HCT116 (cell line): Measurements from ENCODE around the gene CFAP61. TPM values are rescaled to one million over a fixed set of nuclear protein-coding genes. Genes with fewer than 3 reads are reported as not detected.
"Not testable (repeated sequence)": the region's sequence is repeated elsewhere in the genome, so short reads cannot be mapped to it uniquely, and the experiment has no call there.

ENCODE experiments used
- ATAC-seq: fragments of 200-7000 bp; cut with Tn5 transposase; 2 replicates; pipeline ENCODE4 v1.9.1; 2020; ENCODE audit warnings: mild to moderate bottlenecking, moderate library complexity
- BruUV-seq: library from RNA; stranded (reverse); fragments of 400-500 nt; replicated peaks from 2 replicates; lab custom pipeline; 2021; lab: Mats Ljungman, UMichigan
- CTCF ChIA-PET: fragments of 300-600 bp; sonication (Branson Sonifier 250); formaldehyde crosslinking; loops from one replicate; lab custom pipeline; 2021; ENCODE audit warnings: antibody characterized with exemption; lab: Charles Lee
- POLR2A ChIA-PET: fragments of 300-600, 350-600 bp; sonication (Branson Sonifier 250); formaldehyde crosslinking; loops from one replicate; lab custom pipeline; 2021; ENCODE audit warnings: antibody characterized with exemption; lab: Charles Lee
- RAD21 ChIA-PET, 2 experiments: fragments of 300-600 bp; sonication (Branson Sonifier 250); formaldehyde crosslinking; loops; one replicate each; lab custom pipeline; 2023; ENCODE audit warnings: low total read pairs in 2 of 2; ENCODE audit not compliant: uncharacterized antibody in 2 of 2, unreplicated experiment in 2 of 2, low non-redundant PET in 1 of 2; lab: Charles Lee
- DNase-seq: peaks from one replicate; pipeline ENCODE4 v3.0.0-alpha.2; 2010; ENCODE audit warnings: low read depth, low spot score
- H2AFZ ChIP-seq: fragments of 200-600 bp; shearing (Covaris generic), sonication (generic); 2 replicates; pipeline ENCODE4 v1.6.1; 2017; ENCODE audit warnings: low read depth, mixed run types, mixed read lengths, antibody characterized with exemption, low read length; ENCODE audit not compliant: poor library complexity, severe bottlenecking
- H3K27ac ChIP-seq: 2 replicates; pipeline ENCODE4 v1.5.1; 2012; ENCODE audit warnings: low read depth, low read length
- H3K27me3 ChIP-seq: fragments of 200-600 bp; sonication (generic); 2 replicates; pipeline ENCODE4 v1.6.1; 2016; ENCODE audit warnings: mixed run types, low read length, mixed read lengths; ENCODE audit not compliant: insufficient read depth
- H3K36me3 ChIP-seq, 2 experiments: fragments of 200-500 bp in 1 of 2; fragments of 200-600 bp in 1 of 2; sonication (Bioruptor generic) in 1 of 2; sonication (generic) in 1 of 2; 2 replicates each; pipeline versions ENCODE4 v1.5.1 to v1.6.1; 2014 to 2016; ENCODE audit warnings: low read length in 2 of 2, inconsistent platforms in 1 of 2, mixed read lengths in 1 of 2, mixed run types in 1 of 2; ENCODE audit not compliant: insufficient read depth in 2 of 2, control insufficient read depth in 1 of 2
- H3K4me1 ChIP-seq, 2 experiments: fragments of 200-600 bp in 1 of 2; sonication (generic) in 1 of 2; 2 replicates each; pipeline versions ENCODE4 v1.5.1 to v1.6.1; 2012 to 2017; ENCODE audit warnings: low read length in 2 of 2, inconsistent platforms in 1 of 2, mild to moderate bottlenecking in 1 of 2, mixed read lengths in 1 of 2, mixed run types in 1 of 2, moderate library complexity in 1 of 2; ENCODE audit not compliant: insufficient read depth in 2 of 2, control insufficient read depth in 1 of 2
- H3K4me2 ChIP-seq: fragments of 200-600 bp; sonication (generic); 2 replicates; pipeline ENCODE4 v1.6.1; 2017; ENCODE audit warnings: mixed run types, low read length, mixed read lengths
- H3K4me3 ChIP-seq, 2 experiments: fragments of 200-600 bp in 1 of 2; sonication (generic) in 1 of 2; replicated peaks in 1 of 2; 2 replicates each; pipeline ENCODE4 v1.5.1; 2011 to 2016; ENCODE audit warnings: low read length in 2 of 2, control low read depth in 1 of 2, low read depth in 1 of 2, mild to moderate bottlenecking in 1 of 2, mixed read lengths in 1 of 2, mixed run types in 1 of 2
- H3K79me2 ChIP-seq: fragments of 200-600 bp; sonication (generic); 2 replicates; pipeline ENCODE4 v1.6.1; 2017; ENCODE audit warnings: mild to moderate bottlenecking, mixed run types, low read length, moderate library complexity, mixed read lengths; ENCODE audit not compliant: insufficient read depth
- H3K9ac ChIP-seq: fragments of 200-600 bp; sonication (generic); 2 replicates; pipeline ENCODE4 v1.6.1; 2016; ENCODE audit warnings: low read length, mixed read lengths
- H3K9me2 ChIP-seq: fragments of 200-600 bp; sonication (generic), shearing (Covaris generic); 2 replicates; pipeline ENCODE4 v1.6.1; 2017; ENCODE audit warnings: mixed run types, mild to moderate bottlenecking, moderate library complexity; ENCODE audit not compliant: insufficient read depth
- H3K9me3 ChIP-seq, 2 experiments: fragments of 200-500 bp in 1 of 2; fragments of 200-600 bp in 1 of 2; sonication (Bioruptor generic) in 1 of 2; sonication (generic) in 1 of 2; 2 replicates each; pipeline ENCODE4 v1.6.1; 2014 to 2017; ENCODE audit warnings: low read length in 2 of 2, mixed read lengths in 2 of 2, inconsistent platforms in 1 of 2, low read depth in 1 of 2, mild to moderate bottlenecking in 1 of 2, mixed run types in 1 of 2, moderate library complexity in 1 of 2; ENCODE audit not compliant: control insufficient read depth in 1 of 2, insufficient read depth in 1 of 2
- H4K20me1 ChIP-seq: fragments of 200-600 bp; sonication (generic), shearing (Covaris generic); 2 replicates; pipeline ENCODE4 v1.6.1; 2017; ENCODE audit warnings: mixed run types, mild to moderate bottlenecking, moderate library complexity; ENCODE audit not compliant: insufficient read depth
- ATF3 ChIP-seq: IDR thresholded peaks from 2 replicates; pipeline ENCODE4 v1.6.1; 2012
- CBX3 ChIP-seq: IDR thresholded peaks from 2 replicates; pipeline ENCODE4 v1.6.1; 2012; ENCODE audit warnings: low read depth
- CEBPB ChIP-seq: IDR thresholded peaks from 2 replicates; pipeline ENCODE4 v1.6.1; 2012; ENCODE audit warnings: low read depth
- CTCF ChIP-seq, 3 experiments: fragments of 200-600 bp in 1 of 3; sonication (generic) in 1 of 3; IDR thresholded peaks in 2 of 3; conservative IDR thresholded peaks in 1 of 3; 2 replicates each; pipeline ENCODE4 v1.5.1; 2012 to 2017; ENCODE audit warnings: low read depth in 2 of 3, low read length in 2 of 3, antibody characterized with exemption in 1 of 3, borderline replicate concordance in 1 of 3, control low read depth in 1 of 3, mild to moderate bottlenecking in 1 of 3, mixed read lengths in 1 of 3, mixed run types in 1 of 3, moderate library complexity in 1 of 3; ENCODE audit not compliant: insufficient read depth in 1 of 3
- ELF1 ChIP-seq: IDR thresholded peaks from 2 replicates; pipeline ENCODE4 v1.6.1; 2012; ENCODE audit warnings: low read depth, borderline replicate concordance
- POLR2AphosphoS5 ChIP-seq: IDR thresholded peaks from 2 replicates; pipeline ENCODE4 v1.6.1; 2011; ENCODE audit warnings: mild to moderate bottlenecking, low read depth, low read length, moderate library complexity
- RAD21 ChIP-seq: IDR thresholded peaks from 2 replicates; pipeline ENCODE4 v1.6.1; 2012; ENCODE audit warnings: low read depth, mild to moderate bottlenecking
- SIN3A ChIP-seq: IDR thresholded peaks from 2 replicates; pipeline ENCODE4 v1.6.1; 2012; ENCODE audit warnings: low read depth
- SP1 ChIP-seq: IDR thresholded peaks from 2 replicates; pipeline ENCODE4 v1.6.1; 2012; ENCODE audit warnings: low read depth
- TCF7L2 ChIP-seq: IDR thresholded peaks from 2 replicates; pipeline ENCODE4 v1.7.0; 2011; ENCODE audit warnings: borderline replicate concordance, inconsistent platforms; ENCODE audit not compliant: insufficient read depth, insufficient read length; ENCODE audit errors: extremely low read depth
- ZNF274 ChIP-seq: fragments of 200-500 bp; sonication (Bioruptor generic); IDR thresholded peaks from 2 replicates; pipeline ENCODE4 v1.6.1; 2014; ENCODE audit warnings: mild to moderate bottlenecking, low read depth, low read length, inconsistent platforms
- intact Hi-C: fragments of 100-400 bp; cut with micrococcal nuclease; formaldehyde crosslinking; loops from 2 replicates; pipeline ENCODE4 v1.10.0; 2022
- total RNA-seq: library from RNA; stranded (reverse); gene quantifications from one replicate; pipeline ENCODE4 v1.2.1, GENCODE V29; 2021; ENCODE audit not compliant: unreplicated experiment

CFAP61 gene
- total RNA-seq, 1 experiment from 2014 or later = 1.7 TPM

- no peak for TF ChIP-seq TCF7L2
- TF ChIP-seq SP1 = no peak
- no peak for TF ChIP-seq SIN3A
- TF ChIP-seq ELF1 = no peak
- no peak for TF ChIP-seq ATF3
- TF ChIP-seq ZNF274 = no peak
- no peak for TF ChIP-seq POLR2AphosphoS5
These were observed 51.2 kb downstream of the CFAP61 start (continued) for GRCh38 chr20:20103486-20103885.

DNA sequence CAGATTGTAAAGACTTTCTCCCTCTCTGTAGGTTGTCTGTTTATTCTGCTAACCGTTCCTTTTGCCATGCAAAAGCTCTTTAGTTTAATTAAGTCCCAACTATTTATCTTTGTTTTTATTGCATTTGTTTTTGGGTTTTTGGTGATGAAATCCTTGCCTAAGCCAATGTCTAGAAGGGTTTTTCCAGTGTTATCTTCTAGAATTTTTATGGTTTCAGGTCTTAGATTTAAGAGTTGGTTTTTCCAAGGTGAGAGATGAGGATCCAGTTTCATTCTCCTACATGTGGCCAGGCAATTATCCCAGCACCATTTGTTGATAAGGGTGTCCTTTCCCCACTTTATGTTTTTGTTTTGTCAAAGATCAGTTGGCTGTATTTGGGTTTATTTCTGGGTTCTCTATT lies 70.9 kb downstream of the CFAP61 start:
- H3K27me3 ChIP-seq, H2AFZ ChIP-seq, RAD21 ChIA-PET, H3K27ac ChIP-seq, H3K4me3 ChIP-seq, ATAC-seq, BruUV-seq, H3K9me3 ChIP-seq, H3K79me2 ChIP-seq, POLR2A ChIA-PET, intact Hi-C loops, H3K9me2 ChIP-seq, H3K36me3 ChIP-seq, H4K20me1 ChIP-seq, H3K4me2 ChIP-seq, CTCF ChIA-PET, H3K4me1 ChIP-seq, DNase-seq, H3K9ac ChIP-seq: not testable (repeated sequence)

GRCh38 chr20:20130399-20130798 lies 78.1 kb downstream of the CFAP61 start:
- intact Hi-C loops = loop anchor here (1.0 to 5.0 kb wide), 2 partner anchors 438 to 697 kb away; no protein-coding TSS in a partner anchor
- H3K36me3 ChIP-seq = no peaks in the 10 kb centered on the region
- BruUV-seq = no TSS peak
- no peaks in the 10 kb centered on the region for H3K9me2 ChIP-seq
- no peaks in the 10 kb centered on the region for H4K20me1 ChIP-seq
- RAD21 ChIA-PET = no interaction called here
- ATAC-seq (peak; percentile 84), DNase-seq (peak; percentile 33)
- no peaks in the 10 kb centered on the region for H3K27me3 ChIP-seq
- no peaks in the 10 kb centered on the region for H3K79me2 ChIP-seq
- no peak overlapping the region for H3K4me2 ChIP-seq
- H3K4me3 ChIP-seq = no peak overlapping the region
- POLR2A ChIA-PET = no interaction called here
- H2AFZ ChIP-seq = no peak overlapping the region
- H3K27ac ChIP-seq = no peak overlapping the region
- H3K9me3 ChIP-seq = peaks cover 0 to 4% of the 10 kb centered on the region in 2 experiments; a peak in 1 of 4 replicates
- no peaks in the 10 kb centered on the region for H3K4me1 ChIP-seq
- CTCF ChIA-PET = interaction anchor here (1.0 to 1.4 kb wide), 4 partner anchors 107 to 695 kb away, joined by 3 to 10 read pairs (median 4); no protein-coding TSS in a partner anchor
- no peak overlapping the region for H3K9ac ChIP-seq
- TF ChIP-seq CTCF (IDR thresholded peaks at IDR 0.05 in 2 of 3, conservative IDR thresholded peaks at IDR 0.05 in 1 of 3; ENCODE audit: borderline replicate concordance in 1 of 3, insufficient read depth in 1 of 3, low read depth in 2 of 3, low read length in 2 of 3) (peak; percentile 35 to 66 (median 59); a peak in 5 of 6 replicates), CEBPB (no peak), CBX3 (peak; percentile 81; the same call in 1 of the 2 replicates), RAD21 (peak; percentile 69)
